ENCODE measurements around the gene IGFL4. TPM values are rescaled to one million over a fixed set of nuclear protein-coding genes. Genes with fewer than 3 reads are reported as not detected.
A peak's percentile ranks its signal among the peaks of the same experiment; 100 is the strongest.

The IGFL4 gene
- total and polyA plus RNA-seq, 4 donors = not detected

GRCh38 chr19:46009530-46010510, 31.0 kb downstream of the IGFL4 start:
- Histone ChIP-seq H3K27ac (ENCODE audit: low read depth in 1 of 2, low read length in 2 of 2) (no peak overlapping the region), H3K27me3 (ENCODE audit: control insufficient read depth in 1 of 2, insufficient read depth in 2 of 2, low read length in 1 of 2) (no peaks in the 10 kb centered on the region), H3K36me3 (ENCODE audit: control insufficient read depth in 1 of 2, insufficient read depth in 2 of 2, low read length in 1 of 2) (no peaks in the 10 kb centered on the region), H3K4me3 (ENCODE audit: low read length in 2 of 2) (no peak overlapping the region), H3K4me1 (ENCODE audit: control insufficient read depth in 1 of 2, insufficient read depth in 2 of 2, low read length in 2 of 2) (no peaks in the 10 kb centered on the region), H3K9me3 (ENCODE audit: control insufficient read depth, low read length) (no peaks in the 10 kb centered on the region)
- ATAC-seq (ENCODE audit: low FRiP score) (peak; percentile 71), DNase-seq (peak; percentile 62 to 91)
- WGBS, 2 donors = 51 to 61% methylated on average over 25 to 28 of the region's 28 CpGs
- intact Hi-C loops (cut with DNase I) = no loop called here

GRCh38 chr19:46006411-46006810, 34.4 kb downstream of the IGFL4 start:
- 96 to 97% methylated on average over 13 of the region's 13 CpGs for WGBS, 2 donors
- intact Hi-C loops (cut with DNase I) = no loop called here
- peak in 1 of 2 donors; percentile 19 for DNase-seq
- Histone ChIP-seq H3K4me3 (ENCODE audit: low read length in 2 of 2) (no peak overlapping the region), H3K27me3 (ENCODE audit: control insufficient read depth in 1 of 2, insufficient read depth in 2 of 2, low read length in 1 of 2) (no peaks in the 10 kb centered on the region), H3K27ac (ENCODE audit: low read depth in 1 of 2, low read length in 2 of 2) (no peak overlapping the region), H3K4me1 (ENCODE audit: control insufficient read depth in 1 of 2, insufficient read depth in 2 of 2, low read length in 2 of 2) (no peaks in the 10 kb centered on the region), H3K9me3 (ENCODE audit: control insufficient read depth, low read length) (no peaks in the 10 kb centered on the region), H3K36me3 (ENCODE audit: control insufficient read depth in 1 of 2, insufficient read depth in 2 of 2, low read length in 1 of 2) (no peaks in the 10 kb centered on the region)
- ATAC-seq (ENCODE audit: low FRiP score) = no peak

- H3K36me3 ChIP-seq (ENCODE audit: control insufficient read depth in 1 of 2, insufficient read depth in 2 of 2, low read length in 1 of 2) = no peaks in the 10 kb centered on the region
- intact Hi-C loops (cut with DNase I) = no loop called here
- ATAC-seq (ENCODE audit: low FRiP score) = no peak
- no peaks in the 10 kb centered on the region for H3K4me1 ChIP-seq (ENCODE audit: control insufficient read depth in 1 of 2, insufficient read depth in 2 of 2, low read length in 2 of 2)
- H3K27ac ChIP-seq (ENCODE audit: low read depth in 1 of 2, low read length in 2 of 2) = no peak overlapping the region
- peak in 1 of 2 donors; percentile 21 for DNase-seq
- WGBS, 2 donors = 96 to 97% methylated on average over 15 of the region's 15 CpGs
- H3K9me3 ChIP-seq (ENCODE audit: control insufficient read depth, low read length) = no peaks in the 10 kb centered on the region
- no peaks in the 10 kb centered on the region for H3K27me3 ChIP-seq (ENCODE audit: control insufficient read depth in 1 of 2, insufficient read depth in 2 of 2, low read length in 1 of 2)
- H3K4me3 ChIP-seq (ENCODE audit: low read length in 2 of 2) = no peak overlapping the region
Measured at GRCh38 chr19:46002678-46003275, 38.0 kb downstream of the IGFL4 start.

GRCh38 chr19:46000491-46001246, 40.1 kb downstream of the IGFL4 start:
- no peak overlapping the region for H3K4me3 ChIP-seq (ENCODE audit: low read length in 2 of 2)
- no peaks in the 10 kb centered on the region for H3K4me1 ChIP-seq (ENCODE audit: control insufficient read depth in 1 of 2, insufficient read depth in 2 of 2, low read length in 2 of 2)
- ATAC-seq (ENCODE audit: low FRiP score) (peak; percentile 46), DNase-seq (peak in 1 of 2 donors; percentile 52)
- intact Hi-C loops (cut with DNase I) = no loop called here
- WGBS, 2 donors = 10 to 18% methylated on average over 25 to 34 of the region's 34 CpGs
- H3K27me3 ChIP-seq (ENCODE audit: control insufficient read depth in 1 of 2, insufficient read depth in 2 of 2, low read length in 1 of 2) = no peaks in the 10 kb centered on the region
- H3K9me3 ChIP-seq (ENCODE audit: control insufficient read depth, low read length) = no peaks in the 10 kb centered on the region
- no peak overlapping the region for H3K27ac ChIP-seq (ENCODE audit: low read depth in 1 of 2, low read length in 2 of 2)
- H3K36me3 ChIP-seq (ENCODE audit: control insufficient read depth in 1 of 2, insufficient read depth in 2 of 2, low read length in 1 of 2) = no peaks in the 10 kb centered on the region

- no peak overlapping the region for H3K4me3 ChIP-seq (ENCODE audit: low read length in 2 of 2)
- intact Hi-C loops (cut with DNase I) = no loop called here
- no peaks in the 10 kb centered on the region for H3K9me3 ChIP-seq (ENCODE audit: control insufficient read depth, low read length)
- DNase-seq (peak in 1 of 2 donors; percentile 83), ATAC-seq (ENCODE audit: low FRiP score) (no peak)
- WGBS, 2 donors = 15 to 18% methylated on average over 14 of the region's 14 CpGs
- no peaks in the 10 kb centered on the region for H3K27me3 ChIP-seq (ENCODE audit: control insufficient read depth in 1 of 2, insufficient read depth in 2 of 2, low read length in 1 of 2)
- H3K4me1 ChIP-seq (ENCODE audit: control insufficient read depth in 1 of 2, insufficient read depth in 2 of 2, low read length in 2 of 2) = no peaks in the 10 kb centered on the region
- H3K36me3 ChIP-seq (ENCODE audit: control insufficient read depth in 1 of 2, insufficient read depth in 2 of 2, low read length in 1 of 2) = no peaks in the 10 kb centered on the region
- H3K27ac ChIP-seq (ENCODE audit: low read depth in 1 of 2, low read length in 2 of 2) = no peak overlapping the region
Measured at GRCh38 chr19:45999653-46000121, 41.1 kb downstream of the IGFL4 start.

GRCh38 chr19:45998834-45999233, 42.0 kb downstream of the IGFL4 start:
- DNase-seq (no peak), ATAC-seq (ENCODE audit: low FRiP score) (no peak)
- no peak overlapping the region for H3K4me3 ChIP-seq (ENCODE audit: low read length in 2 of 2)
- WGBS, 2 donors = 95 to 96% methylated on average over 4 of the region's 4 CpGs
- H3K36me3 ChIP-seq (ENCODE audit: control insufficient read depth in 1 of 2, insufficient read depth in 2 of 2, low read length in 1 of 2) = no peaks in the 10 kb centered on the region
- H3K9me3 ChIP-seq (ENCODE audit: control insufficient read depth, low read length) = no peaks in the 10 kb centered on the region
- H3K27ac ChIP-seq (ENCODE audit: low read depth in 1 of 2, low read length in 2 of 2) = no peak overlapping the region
- H3K4me1 ChIP-seq (ENCODE audit: control insufficient read depth in 1 of 2, insufficient read depth in 2 of 2, low read length in 2 of 2) = no peaks in the 10 kb centered on the region
- H3K27me3 ChIP-seq (ENCODE audit: control insufficient read depth in 1 of 2, insufficient read depth in 2 of 2, low read length in 1 of 2) = no peaks in the 10 kb centered on the region
- intact Hi-C loops (cut with DNase I) = no loop called here

- Histone ChIP-seq H3K36me3 (ENCODE audit: control insufficient read depth in 1 of 2, insufficient read depth in 2 of 2, low read length in 1 of 2) (no peaks in the 10 kb centered on the region), H3K27ac (ENCODE audit: low read depth in 1 of 2, low read length in 2 of 2) (no peak overlapping the region), H3K4me3 (ENCODE audit: low read length in 2 of 2) (no peak overlapping the region), H3K9me3 (ENCODE audit: control insufficient read depth, low read length) (no peaks in the 10 kb centered on the region), H3K4me1 (ENCODE audit: control insufficient read depth in 1 of 2, insufficient read depth in 2 of 2, low read length in 2 of 2) (no peaks in the 10 kb centered on the region), H3K27me3 (ENCODE audit: control insufficient read depth in 1 of 2, insufficient read depth in 2 of 2, low read length in 1 of 2) (no peaks in the 10 kb centered on the region)
- WGBS, 2 donors = 82 to 85% methylated on average over 8 of the region's 8 CpGs
- intact Hi-C loops (cut with DNase I) = no loop called here
- no peak for DNase-seq
- no peak for ATAC-seq (ENCODE audit: low FRiP score)
Measured at GRCh38 chr19:45996933-45997332, 43.9 kb downstream of the IGFL4 start.

- peak overlapping the region; percentile 41 to 66 for H3K4me3 ChIP-seq (ENCODE audit: low read length in 2 of 2)
- no peak overlapping the region for H3K27ac ChIP-seq (ENCODE audit: low read depth in 1 of 2, low read length in 2 of 2)
- no peaks in the 10 kb centered on the region for H3K4me1 ChIP-seq (ENCODE audit: control insufficient read depth in 1 of 2, insufficient read depth in 2 of 2, low read length in 2 of 2)
- DNase-seq (no peak), ATAC-seq (ENCODE audit: low FRiP score) (no peak)
- no peaks in the 10 kb centered on the region for H3K36me3 ChIP-seq (ENCODE audit: control insufficient read depth in 1 of 2, insufficient read depth in 2 of 2, low read length in 1 of 2)
- WGBS, 2 donors = 10% methylated on average over 13 of the region's 13 CpGs
- intact Hi-C loops (cut with DNase I) = no loop called here
- no peaks in the 10 kb centered on the region for H3K9me3 ChIP-seq (ENCODE audit: control insufficient read depth, low read length)
- H3K27me3 ChIP-seq (ENCODE audit: control insufficient read depth in 1 of 2, insufficient read depth in 2 of 2, low read length in 1 of 2) = no peaks in the 10 kb centered on the region
Measured at GRCh38 chr19:45995715-45996385, 45.0 kb downstream of the IGFL4 start.

Measured in aorta (tissue), 5 donors.